RPMI8226 (cell line): ENCODE results near the gene NPAS3.
A peak's percentile ranks its signal among the peaks of the same experiment; 100 is the strongest.

Source experiments
- DNase-seq: peaks from one replicate; pipeline ENCODE4 v3.0.0-alpha.2; 2015

NPAS3 gene

DNA sequence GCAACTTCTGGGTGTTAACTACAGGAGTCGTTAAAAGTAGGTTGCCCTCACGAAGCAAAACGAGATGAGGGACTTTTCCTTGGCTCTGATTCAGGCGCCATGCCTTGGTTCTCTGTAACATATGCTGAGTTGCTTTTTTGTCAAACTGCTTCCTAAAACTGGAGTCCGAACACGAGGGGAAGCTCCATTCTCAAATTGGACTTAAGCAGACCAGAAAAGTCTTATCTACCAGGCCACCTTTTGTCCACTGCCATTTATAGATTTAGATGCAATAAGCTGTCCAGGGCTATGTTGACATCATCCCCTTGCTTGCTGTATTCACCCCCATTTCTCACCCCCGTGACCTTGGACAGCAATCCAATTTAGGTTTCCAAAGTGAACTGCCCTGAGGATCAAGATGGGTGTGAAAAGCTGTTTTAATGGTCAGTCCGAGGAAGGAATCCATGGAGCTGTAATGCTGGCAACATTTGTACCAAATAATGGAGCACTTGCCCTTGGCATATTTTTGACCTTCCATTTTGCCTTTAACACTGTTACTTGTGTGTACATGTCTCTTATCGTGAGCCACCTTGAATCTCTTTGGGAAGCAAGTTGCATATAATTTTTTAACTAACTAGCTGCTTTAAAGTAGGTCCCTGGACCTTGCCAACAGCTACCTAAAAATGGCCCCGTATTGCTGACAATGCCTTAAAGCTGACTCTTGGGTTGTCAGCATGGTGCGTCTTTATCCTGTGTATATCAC, 714.1 kb downstream of the NPAS3 start:
- no peak for DNase-seq

DNA sequence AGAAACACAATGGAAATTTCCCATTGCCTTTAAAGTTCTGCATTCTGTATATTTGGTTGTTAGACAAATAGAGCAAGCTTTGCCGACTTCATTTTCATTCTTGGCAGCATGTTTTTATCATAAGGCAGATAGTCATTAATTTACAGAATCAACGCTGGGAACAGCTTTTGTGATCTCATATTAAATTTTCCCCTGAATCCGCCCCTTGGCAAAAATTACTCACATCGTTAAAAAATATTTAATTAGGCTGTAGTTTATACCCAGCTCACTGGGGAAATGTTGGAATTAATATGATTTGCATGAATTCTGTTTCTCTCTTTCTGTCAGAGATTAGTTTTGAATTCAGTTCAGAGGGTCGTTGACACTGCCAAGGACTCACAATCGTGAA, 714.6 kb downstream of the NPAS3 start:
- DNase-seq, result no peak

DNA sequence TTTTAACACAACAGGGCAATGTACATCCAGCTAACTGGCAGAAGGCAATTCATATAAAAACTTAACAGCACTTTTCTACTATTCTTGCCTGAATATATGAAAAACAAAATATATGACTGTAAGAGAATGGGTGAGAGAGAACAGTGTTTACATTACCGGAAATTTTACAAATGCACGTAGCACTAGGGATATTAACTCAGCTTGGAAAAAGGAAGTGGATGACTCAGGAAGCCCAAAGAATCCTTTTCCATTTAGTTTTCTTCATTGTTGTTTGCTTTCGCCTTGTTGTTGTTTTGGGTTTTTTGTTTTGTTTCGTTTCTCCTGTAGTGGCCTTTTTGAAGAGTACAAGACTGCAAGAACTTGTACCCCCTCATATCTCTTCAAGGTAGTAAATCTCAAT, 716.7 kb downstream of the NPAS3 start:
- no peak for DNase-seq

DNA sequence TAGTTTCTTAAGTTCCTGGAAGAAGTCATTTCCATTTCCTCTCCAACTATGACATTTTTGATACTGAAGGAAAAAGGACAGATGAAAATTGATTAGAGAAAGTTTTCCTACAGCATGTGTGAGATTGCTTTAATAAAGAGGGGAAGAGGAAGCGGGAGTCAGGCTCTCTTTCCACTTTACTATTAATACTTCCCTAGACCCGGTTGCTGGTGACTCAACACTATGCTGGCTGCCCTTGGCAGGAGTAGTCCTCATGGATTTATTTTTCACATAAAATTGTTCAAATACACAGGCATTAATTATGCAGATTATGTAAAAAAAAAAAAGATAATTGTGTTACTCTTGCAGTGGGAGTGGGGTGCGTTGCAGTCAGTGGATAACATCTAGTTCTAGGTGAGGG, 718.8 kb downstream of the NPAS3 start:
- no peak for DNase-seq

DNA sequence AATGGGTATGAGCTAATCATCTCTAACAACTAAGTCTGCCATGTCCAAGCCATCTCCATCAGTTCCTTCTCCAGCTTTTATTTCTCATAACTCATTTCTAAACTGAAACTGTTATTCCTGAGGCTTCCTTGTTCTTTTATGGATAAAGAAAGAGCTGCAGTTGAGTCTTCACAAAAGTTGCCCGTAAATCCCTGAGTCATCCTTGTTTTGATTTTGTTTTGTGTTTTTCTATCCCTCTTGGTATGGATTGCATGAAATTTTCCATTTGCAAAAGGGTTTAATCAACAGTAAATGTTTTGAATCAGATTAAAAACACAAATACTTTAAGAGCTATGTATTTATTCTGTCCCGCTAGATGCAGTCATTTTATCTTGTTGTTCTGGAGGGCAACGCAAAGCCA, 721.6 kb downstream of the NPAS3 start:
- no peak for DNase-seq

DNA sequence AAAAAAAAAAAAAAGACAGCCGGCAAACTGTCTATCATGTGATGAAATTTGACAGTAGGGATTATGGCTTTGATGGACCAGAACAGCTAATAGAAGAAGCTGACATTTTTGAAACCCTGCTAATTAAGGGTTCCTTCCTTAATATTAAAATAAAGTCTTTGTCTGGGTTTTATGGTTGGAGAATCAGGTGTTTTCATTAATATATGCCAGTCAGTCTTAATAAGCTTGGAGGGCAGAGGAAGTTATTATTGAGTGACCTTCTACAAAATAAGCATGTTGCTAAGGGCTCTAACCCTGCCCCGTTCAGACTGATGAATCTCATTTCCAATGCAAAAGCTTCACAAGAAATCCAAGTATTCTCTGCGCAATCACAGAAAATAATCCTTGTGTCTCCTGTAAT, 722.4 kb downstream of the NPAS3 start:
- no peak for DNase-seq

DNA sequence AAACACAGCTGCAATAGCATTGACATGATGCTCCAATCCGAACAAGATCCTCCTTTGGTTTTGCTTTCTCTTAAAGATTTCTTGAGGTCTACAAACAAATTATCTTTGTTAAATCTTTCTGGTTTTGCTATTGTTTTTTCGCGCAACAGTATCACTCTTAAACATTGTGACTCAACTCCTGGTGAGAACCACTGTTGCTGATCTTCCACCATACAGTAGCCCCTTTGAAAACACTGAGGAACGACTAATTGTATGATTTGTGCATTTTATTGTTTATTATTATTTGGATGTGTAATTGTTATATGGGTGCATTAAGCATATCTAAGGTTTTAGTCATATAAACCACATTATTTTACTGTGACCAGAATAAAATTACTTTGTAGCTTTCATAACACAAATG, 729.4 kb downstream of the NPAS3 start:
- no peak for DNase-seq

DNA sequence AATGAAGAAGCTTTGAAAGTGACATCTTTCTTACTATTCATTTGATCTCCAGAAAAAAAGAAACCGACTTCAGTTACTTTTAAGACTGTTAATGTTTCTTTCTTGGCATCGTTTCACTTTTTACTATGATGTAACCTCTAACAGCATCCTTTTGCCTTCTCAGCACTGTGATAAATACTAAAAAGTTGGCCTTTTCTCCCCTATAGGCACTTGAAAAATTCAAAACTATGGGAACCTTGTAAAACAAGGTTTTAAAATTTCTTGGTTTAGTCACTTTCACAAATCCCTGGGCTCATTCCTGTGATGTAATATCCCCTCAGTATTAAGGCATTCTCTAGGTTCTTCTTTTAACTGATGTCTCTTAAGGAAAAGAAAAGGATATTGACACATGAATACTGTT, 730.4 kb downstream of the NPAS3 start:
- DNase-seq, result no peak

DNA sequence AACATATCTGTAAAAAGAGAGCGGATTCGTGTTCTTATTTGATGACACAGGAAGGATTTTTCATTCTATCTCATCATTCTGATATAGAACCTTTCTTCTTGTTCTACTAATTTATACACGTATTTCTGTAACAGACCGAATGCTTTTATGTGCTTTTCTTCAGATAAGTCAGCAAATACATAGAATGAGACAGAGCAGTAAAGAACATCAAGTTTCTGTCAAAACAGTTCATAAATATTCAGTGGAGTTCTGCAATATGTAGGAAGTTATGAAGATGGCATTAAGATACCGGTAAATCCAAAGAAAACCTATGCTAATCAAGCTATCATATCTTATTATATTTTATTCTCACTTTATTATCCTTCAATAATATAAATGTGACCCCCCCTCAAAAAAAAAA, 731.6 kb downstream of the NPAS3 start:
- no peak for DNase-seq

DNA sequence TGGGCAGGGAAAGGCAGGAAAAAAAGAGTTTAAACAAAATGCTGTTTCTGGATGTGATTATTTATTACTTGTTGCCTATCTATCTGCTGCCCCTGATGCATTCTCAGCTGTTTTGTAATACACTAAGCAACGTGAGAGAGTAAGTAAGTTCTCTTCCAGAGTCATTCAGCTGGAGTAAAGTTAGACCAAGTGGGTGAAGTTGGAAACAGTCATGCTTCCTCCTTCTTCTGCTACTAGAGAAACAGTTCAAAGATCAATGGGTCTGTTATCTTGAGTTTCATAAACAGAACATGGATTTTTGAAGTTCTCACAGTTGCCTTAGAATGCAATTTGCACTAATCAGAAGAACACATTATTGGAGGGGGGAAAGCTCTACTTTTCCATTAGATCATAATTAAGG, 732.9 kb downstream of the NPAS3 start:
- no peak for DNase-seq

DNA sequence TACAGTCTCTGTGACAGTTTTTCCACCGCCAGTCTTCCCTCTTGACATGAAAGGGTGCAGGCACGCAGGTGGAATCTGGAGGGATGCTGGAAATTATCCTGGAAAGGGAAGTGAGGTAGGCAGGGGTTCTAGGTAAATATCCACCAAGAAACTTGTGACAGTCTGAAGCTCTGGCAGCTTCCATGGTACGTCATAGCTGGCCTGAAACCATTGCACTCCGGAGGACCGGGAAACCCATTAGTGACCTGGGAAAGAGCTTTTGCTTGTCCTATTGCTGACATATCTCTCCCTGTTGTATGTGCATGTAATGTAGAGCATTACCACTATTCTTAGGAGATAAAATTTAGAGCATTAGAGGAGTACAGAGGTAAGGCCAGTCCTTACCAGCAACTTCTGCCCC, 736.2 kb downstream of the NPAS3 start:
- DNase-seq, result no peak

DNA sequence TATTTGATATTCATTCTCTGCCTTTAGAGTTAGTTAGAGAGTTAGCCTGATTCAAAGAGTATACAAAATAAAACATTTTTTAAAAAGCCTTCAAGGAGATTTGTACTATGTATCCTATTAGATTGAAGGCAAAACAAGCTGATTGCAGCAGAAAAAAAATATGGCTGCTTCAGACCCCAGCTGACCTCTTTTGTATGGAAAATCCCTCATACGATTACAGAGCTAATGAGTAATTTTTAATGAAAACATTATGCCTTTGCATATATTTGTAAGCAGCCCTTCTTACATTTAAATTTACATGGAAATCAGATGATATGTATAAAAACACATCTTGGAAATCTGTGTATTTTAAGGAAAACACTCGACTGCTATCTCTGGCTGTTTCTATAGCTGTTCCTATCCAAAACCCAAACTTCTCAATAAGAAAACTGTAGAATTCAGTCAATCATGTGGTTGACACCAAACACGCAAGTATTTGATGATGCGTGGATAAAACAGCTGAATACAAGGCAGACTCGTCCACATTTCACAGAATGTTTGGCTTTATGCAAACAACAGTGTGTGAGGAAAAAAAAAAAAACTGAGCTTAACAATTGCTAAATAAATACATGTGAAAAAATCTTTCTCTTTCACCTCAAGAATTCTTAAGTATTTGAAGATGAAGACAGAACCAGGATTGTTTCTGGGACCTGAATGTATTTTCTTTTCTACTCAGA, 736.9 kb downstream of the NPAS3 start:
- DNase-seq, result no peak

DNA sequence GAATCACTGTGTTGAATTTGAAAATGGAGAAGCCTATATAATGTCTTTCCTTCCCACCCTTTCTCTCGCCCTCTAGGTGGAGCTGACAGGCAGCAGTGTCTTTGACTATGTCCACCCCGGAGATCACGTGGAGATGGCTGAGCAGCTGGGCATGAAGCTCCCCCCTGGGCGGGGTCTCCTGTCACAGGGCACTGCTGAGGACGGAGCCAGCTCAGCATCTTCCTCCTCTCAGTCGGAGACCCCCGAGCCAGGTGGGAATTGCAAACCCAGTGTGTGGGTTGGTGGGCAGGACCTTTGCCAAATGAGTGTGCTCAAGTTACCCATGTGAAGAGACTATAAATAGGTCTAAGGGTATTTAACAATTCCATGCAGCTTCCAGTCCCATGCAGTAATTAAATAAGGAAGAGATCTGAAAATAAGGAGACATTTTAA, 737.5 kb downstream of the NPAS3 start:
- peak; percentile 9 for DNase-seq

DNA sequence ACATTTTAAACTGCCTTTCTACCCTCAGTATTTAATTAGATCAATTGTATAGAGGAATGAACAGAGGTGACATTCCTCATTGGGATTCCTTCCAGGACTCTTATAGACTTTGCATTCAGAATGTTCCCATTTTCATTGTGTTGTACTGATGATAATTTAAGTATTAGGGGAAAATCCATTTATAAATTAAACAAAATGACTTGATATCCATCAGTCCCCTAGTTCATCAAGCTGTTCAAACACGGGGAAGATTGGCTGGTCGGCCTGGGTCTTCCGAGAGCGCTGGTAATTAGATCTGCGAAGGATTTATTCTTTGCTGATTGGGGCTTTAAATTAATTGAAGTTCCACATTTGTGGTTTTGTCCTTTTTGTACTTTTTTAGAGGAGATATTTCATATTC, 738.2 kb downstream of the NPAS3 start:
- no peak for DNase-seq

DNA sequence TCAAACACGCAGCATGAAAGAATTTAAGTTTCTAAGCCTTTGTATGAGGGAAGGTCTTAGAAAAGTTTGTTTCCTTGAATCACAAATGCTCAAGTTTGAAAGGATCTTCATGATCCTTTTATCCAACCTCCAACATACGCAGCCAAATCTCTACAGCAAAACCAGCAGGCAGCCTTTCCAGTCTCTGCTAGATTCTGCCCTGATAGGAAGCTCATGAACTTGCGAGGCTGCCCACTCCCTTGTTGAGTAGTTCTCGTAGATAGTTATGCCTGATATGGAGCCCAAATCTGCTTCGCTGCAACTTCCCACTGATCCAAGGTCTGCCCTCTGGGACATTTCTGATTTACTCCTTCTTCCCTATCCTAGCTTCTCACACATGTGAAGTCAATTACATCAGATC, 739.3 kb downstream of the NPAS3 start:
- DNase-seq, result no peak

DNA sequence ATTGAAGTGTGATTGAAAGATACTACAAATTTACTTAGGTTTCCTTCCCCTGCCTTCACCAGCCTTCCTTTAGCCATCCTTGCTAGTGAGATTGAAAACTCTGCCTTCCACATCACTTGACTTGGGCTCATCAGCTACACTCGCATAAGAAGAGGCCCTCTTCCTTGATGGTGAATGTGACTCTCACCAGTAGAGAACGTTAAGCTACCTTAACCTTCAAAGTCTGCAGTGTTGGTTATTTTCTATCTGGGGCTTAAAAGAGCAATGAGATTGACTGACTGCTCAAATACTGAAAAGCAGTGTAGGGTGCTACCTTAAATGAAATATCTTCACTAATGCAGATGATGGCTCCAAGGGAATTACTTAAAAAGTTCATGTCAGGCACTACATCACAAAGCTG, 740.3 kb downstream of the NPAS3 start:
- no peak for DNase-seq

DNA sequence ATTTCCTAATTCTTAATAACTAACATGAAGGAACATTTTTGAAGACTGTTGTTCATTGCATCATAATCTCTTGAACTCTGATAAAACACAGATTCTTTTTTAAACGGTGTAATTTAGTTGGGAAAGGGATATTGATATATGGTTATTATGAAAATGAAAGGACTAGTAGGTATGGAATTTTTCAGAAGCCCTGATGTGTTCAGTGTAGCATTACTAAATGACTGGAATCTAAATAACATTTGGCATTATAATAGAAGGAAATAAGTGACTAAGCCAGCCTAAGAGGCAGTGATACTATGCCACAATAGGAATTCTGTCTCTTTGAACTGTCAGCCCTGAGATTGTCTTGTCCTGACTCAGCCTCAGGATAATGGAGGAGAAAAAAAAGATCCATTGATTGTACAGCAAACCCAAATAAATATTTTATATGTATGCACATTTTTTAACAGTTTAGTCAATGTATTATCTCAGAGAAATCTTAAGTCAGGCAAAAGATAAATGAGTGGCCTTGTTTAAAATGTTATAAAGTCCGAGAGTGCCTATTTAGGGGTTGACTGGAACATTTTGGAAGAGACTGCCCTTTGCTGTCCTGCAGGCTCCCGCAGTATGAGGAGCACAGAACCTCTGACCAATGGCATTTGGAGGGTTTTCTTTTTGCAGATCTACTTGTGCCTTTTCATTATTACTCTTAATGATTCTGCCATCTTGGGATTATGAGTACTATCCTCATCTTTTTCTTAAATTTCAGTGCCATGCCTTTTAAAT, 741.0 kb downstream of the NPAS3 start:
- no peak for DNase-seq

DNA sequence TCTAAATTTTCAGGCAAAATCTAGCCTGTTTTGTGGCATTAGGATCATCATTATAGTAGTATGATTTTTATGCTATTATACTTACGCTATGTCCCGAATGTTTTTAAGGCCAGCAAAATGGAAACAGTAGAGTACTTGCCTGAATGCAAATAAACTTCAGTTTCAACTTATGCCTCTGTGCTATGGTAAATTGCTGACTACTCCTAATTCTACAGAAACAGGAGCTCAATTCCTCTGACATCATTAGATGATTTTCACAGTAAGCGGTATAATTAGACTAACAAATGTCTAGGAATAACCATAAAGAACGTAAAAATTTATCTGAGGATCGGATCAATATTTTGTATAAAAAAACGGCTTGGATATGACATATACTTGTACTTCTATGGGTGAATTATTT, 742.2 kb downstream of the NPAS3 start:
- DNase-seq, result no peak

DNA sequence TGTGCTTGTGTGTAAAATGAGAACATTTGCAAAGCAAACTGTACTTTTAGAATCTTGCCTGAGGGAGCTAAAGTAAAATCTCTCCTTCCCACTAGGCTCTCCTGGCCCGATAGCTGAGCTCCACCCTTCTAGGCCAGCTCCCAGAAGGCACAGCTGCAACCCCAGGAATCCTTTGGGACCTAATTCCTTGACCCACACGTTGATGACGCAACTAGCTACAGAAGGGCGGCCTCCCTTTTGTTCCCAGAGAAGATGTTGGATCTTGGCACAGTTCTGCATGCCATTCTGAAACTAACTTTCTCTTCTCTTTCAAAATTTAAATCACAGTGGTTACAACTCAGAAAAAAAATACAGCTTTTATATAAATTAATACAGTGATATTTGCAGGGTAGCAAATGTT, 744.1 kb downstream of the NPAS3 start:
- no peak for DNase-seq

DNA sequence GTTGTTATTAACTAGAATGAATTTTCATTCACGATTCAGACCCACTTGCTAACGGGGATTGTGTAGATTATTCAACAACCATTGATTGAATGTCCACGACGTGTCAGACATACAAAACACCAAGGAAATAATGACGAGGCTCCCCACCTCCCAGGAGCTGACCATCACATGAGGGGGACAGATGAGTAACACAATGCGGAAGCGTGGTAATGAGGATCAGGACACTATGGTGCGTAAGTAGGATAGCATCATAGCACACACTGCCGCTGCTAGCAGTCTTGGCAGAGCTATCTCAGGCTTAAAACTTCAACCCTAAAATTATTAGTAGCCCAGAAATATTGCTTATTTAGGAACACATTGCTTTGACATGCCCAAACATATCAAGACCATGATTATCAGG, 746.3 kb downstream of the NPAS3 start:
- DNase-seq, result no peak

DNA sequence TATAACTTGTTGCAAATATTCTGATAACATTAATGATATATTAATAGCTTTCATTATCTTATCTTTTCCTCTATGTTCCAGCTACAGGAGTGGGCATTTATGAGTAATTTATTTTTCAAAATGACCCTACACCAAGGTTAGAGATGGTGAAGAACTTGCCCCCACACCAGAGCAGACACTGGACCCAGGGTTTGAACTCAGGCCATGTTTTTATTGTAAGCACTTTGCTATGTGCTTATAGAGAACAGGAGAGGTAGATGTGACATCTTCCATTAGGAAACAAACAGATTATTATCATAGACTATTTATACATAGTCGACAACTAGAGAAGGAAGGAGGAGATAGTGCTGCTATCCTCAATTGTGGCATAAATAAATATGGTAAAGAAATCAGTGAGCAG, 747.0 kb downstream of the NPAS3 start:
- DNase-seq, result no peak

DNA sequence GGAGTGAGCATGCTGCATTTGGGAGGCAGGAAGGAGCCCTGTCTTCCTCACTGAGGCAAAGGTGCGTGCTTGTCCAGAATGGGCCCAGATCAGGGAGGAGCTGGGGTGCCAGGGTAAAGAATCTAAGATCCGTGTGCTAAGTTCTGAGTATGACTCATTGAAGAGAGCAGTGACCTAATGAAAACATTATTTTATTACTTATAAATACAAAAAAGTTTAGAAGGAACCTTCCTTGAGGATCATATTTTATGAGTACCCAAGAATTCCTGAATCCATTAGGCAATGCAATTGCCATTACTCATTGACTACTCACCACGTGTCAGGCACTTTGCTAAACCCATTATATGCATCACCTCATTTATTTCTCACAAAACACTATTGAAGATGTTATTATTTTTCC, 747.5 kb downstream of the NPAS3 start:
- DNase-seq, result no peak

DNA sequence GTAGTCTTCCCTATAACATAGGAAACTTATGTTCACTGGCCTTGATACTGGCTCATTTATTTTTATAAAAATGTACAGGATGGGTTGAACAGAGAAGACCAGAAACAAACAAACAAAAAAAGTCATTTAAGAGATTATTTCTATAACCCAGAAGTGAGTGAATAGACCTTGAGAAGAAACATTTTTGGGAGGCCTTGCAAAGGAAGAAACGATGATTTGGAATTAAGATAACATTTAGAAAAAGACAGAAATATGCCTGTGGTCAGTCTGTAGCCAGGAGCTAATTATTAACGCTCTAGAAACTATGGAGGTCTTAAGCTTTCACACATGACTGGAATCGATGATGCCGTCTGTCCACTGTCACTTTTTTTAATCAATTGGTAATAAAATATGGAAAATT, 748.2 kb downstream of the NPAS3 start:
- DNase-seq, result no peak

DNA sequence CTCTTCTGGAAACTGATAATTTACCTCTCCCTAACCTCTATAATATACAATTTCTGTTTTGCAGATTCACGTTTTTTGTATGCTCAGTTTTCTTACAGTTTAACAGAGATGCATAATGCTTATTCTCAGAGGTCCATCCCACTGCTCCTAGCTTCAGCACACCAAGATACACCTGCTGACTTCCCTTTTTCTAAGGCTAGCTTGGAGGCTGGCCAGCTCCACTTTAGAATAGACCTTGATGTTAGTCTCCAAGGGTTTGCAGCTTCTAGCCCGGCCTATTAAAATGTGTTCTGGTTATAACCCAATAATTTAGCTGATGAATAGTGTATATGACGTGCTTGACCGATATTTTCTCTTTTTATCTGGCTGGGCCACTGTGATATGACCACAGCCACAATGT, 751.0 kb downstream of the NPAS3 start:
- DNase-seq, result peak; percentile 7
